HepG2 (cell line): Measurements from ENCODE around the gene RPH3AL. TPM values are rescaled to one million over a fixed set of nuclear protein-coding genes. Genes with fewer than 3 reads are reported as not detected.

Experiments used
- ATF7 ChIP-seq, 2 experiments: fragments of 450-650 bp in 1 of 2; sonication (generic) in 1 of 2; formaldehyde crosslinking in 1 of 2; IDR thresholded peaks; 2 replicates each; pipeline versions ENCODE4 v1.4.0 to v1.6.1; 2016 to 2020; ENCODE audit warnings: antibody characterized with exemption in 1 of 2, mild to moderate bottlenecking in 1 of 2, missing genetic modification reagents in 1 of 2
- BRD4 ChIP-seq: sonication (generic); formaldehyde crosslinking; IDR thresholded peaks from 2 replicates; pipeline ENCODE4 v1.4.0; 2020; ENCODE audit warnings: missing genetic modification reagents
- EEA1 ChIP-seq: sonication (generic); formaldehyde crosslinking; IDR thresholded peaks from 2 replicates; pipeline ENCODE4 v1.5.1; 2020; ENCODE audit warnings: mild to moderate bottlenecking, missing genetic modification reagents, borderline replicate concordance
- GABPA ChIP-seq, 2 experiments: IDR thresholded peaks; 2 replicates each; pipeline ENCODE4 v1.6.1; 2011 to 2016; ENCODE audit warnings: low read depth in 2 of 2, low read length in 1 of 2, missing biosample characterization in 1 of 2, missing genetic modification characterization in 1 of 2
- JDP2 ChIP-seq: sonication (generic); formaldehyde crosslinking; IDR thresholded peaks from 2 replicates; pipeline ENCODE4 v1.8.1; 2022; ENCODE audit warnings: missing genetic modification reagents, borderline replicate concordance
- MED8 ChIP-seq: sonication (generic); formaldehyde crosslinking; IDR thresholded peaks from 2 replicates; pipeline ENCODE4 v1.8.1; 2023; ENCODE audit warnings: mild to moderate bottlenecking, missing genetic modification reagents; ENCODE audit not compliant: insufficient replicate concordance
- NR2F1 ChIP-seq, 2 experiments: fragments of 450-650 bp in 1 of 2; formaldehyde crosslinking in 1 of 2; IDR thresholded peaks; 2 replicates each; pipeline versions ENCODE4 v1.5.0 to v1.6.1; 2016 to 2020; ENCODE audit warnings: mild to moderate bottlenecking in 1 of 2, missing compliant biosample characterization in 1 of 2, missing genetic modification reagents in 1 of 2, moderate library complexity in 1 of 2
- PHB2 ChIP-seq: fragments of 450-650 bp; IDR thresholded peaks from 2 replicates; pipeline ENCODE4 v1.6.1; 2018; ENCODE audit not compliant: partially characterized antibody
- ZFP82 ChIP-seq: sonication (generic); formaldehyde crosslinking; IDR thresholded peaks from 2 replicates; pipeline ENCODE4 v1.5.1; 2020; ENCODE audit warnings: mild to moderate bottlenecking, missing genetic modification reagents, borderline replicate concordance
- ZNF329 ChIP-seq: sonication (generic); formaldehyde crosslinking; IDR thresholded peaks from 2 replicates; pipeline ENCODE4 v1.9.0; 2021; ENCODE audit warnings: low read depth, mild to moderate bottlenecking, missing genetic modification reagents
- ZNF678 ChIP-seq: sonication (generic); formaldehyde crosslinking; IDR thresholded peaks from 2 replicates; pipeline ENCODE4 v1.4.0; 2020; ENCODE audit warnings: mild to moderate bottlenecking, missing genetic modification reagents
- ZNF768 ChIP-seq: sonication (generic); formaldehyde crosslinking; IDR thresholded peaks from 2 replicates; pipeline ENCODE4 v1.4.0; 2020; ENCODE audit warnings: missing genetic modification reagents
- ZNF841 ChIP-seq: sonication (generic); formaldehyde crosslinking; IDR thresholded peaks from 2 replicates; pipeline ENCODE4 v1.8.1; 2023; ENCODE audit warnings: missing genetic modification reagents, borderline replicate concordance
- ZNF878 ChIP-seq: sonication (generic); formaldehyde crosslinking; IDR thresholded peaks from 2 replicates; pipeline ENCODE4 v1.8.1; 2023; ENCODE audit warnings: mild to moderate bottlenecking, missing genetic modification reagents, moderate library complexity
- ZSCAN22 ChIP-seq: sonication (generic); formaldehyde crosslinking; IDR thresholded peaks from 2 replicates; pipeline ENCODE4 v1.4.0; 2020; ENCODE audit warnings: mild to moderate bottlenecking, missing genetic modification reagents
- polyA plus RNA-seq, 8 experiments: library from polyadenylated mRNA; depleted of rRNA in 3 of 8; stranded (reverse) in 7 of 8; unstranded in 1 of 8; fragments of >200 nt; fragmentation: Illumina TruSeq in 4 of 8; extraction: Trizol in 4 of 8; gene quantifications; 2 replicates each; pipeline versions ENCODE4 v1.2.1 to v1.2.3, GENCODE V29; 2011 to 2016; ENCODE audit warnings: low read depth in 4 of 8, missing spikeins in 1 of 8, mixed read lengths in 1 of 8; ENCODE audit not compliant: insufficient read depth in 1 of 8
- total RNA-seq, 5 experiments: library from RNA; depleted of rRNA; stranded (reverse); fragments of >200 nt; fragmentation: Illumina TruSeq; extraction: Trizol; gene quantifications; 2 replicates each; pipeline ENCODE4 v1.2.3, GENCODE V29; 2016; ENCODE audit warnings: low read depth in 1 of 5
- TF ChIP-seq, protein P1 (sequence below): sonication (generic); formaldehyde crosslinking; IDR thresholded peaks from 2 replicates; pipeline ENCODE4 v1.5.1; 2020; ENCODE audit warnings: missing genetic modification reagents, mild to moderate bottlenecking, borderline replicate concordance
- TF ChIP-seq, protein P2 (sequence below): sonication (generic); formaldehyde crosslinking; IDR thresholded peaks from 2 replicates; pipeline ENCODE4 v1.9.0; 2022; ENCODE audit warnings: missing genetic modification reagents, mild to moderate bottlenecking, borderline replicate concordance
- TF ChIP-seq, protein P3 (sequence below), 2 experiments: sonication (generic) in 1 of 2; formaldehyde crosslinking in 1 of 2; IDR thresholded peaks; 2 replicates each; pipeline versions ENCODE4 v1.4.0 to v1.6.1; 2016 to 2020; ENCODE audit warnings: borderline replicate concordance in 1 of 2, low read depth in 1 of 2, mild to moderate bottlenecking in 1 of 2, missing genetic modification reagents in 1 of 2
- TF ChIP-seq, protein P4 (sequence below): sonication (generic); formaldehyde crosslinking; IDR thresholded peaks from 2 replicates; pipeline ENCODE4 v1.5.0; 2020; ENCODE audit warnings: missing genetic modification reagents

Gene RPH3AL
- total and polyA plus RNA-seq, 2 of the 13 experiments (the other 11 are each of a cell fraction or from before 2014, with no cell fraction given): 7.8 to 16.4 TPM

DNA sequence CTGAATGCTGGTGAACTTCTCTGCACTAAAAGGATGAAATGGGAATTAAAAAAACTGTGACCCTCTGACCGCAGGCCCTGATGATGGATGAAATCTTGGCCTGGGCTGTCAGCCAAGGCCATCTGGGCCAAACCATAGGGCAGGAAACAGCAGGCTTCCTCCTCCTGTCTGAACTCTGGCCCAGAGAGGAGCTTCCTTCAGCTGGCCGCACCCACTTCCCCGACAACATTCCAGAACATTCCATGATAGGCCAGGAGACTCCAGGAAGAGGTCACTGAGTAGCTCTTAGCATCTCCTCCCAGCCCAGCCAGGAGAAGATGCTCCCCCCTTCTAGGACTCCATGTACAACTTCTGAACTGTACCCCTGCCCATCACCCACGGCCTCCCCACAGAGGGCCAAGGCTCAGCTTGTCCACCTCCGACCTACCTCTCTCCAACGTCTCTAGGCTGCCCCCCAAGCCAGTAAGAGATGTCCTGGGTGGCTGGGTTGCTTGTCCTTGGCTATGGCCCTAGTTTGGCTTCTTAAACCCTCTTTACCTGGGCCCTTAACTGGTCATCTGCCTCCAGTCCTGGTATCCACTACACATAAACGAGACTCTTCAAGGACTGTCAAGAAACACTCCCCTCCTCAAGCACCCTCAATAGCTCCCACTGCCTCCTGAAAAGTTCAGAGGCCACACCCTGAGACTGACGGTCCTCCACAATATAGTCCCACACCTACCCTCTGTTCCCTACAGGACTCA is 1.7 kb downstream of the RPH3AL start (continued):
- TF ChIP-seq NR2F1 (CRISPR knock-in tag; IDR thresholded peaks at IDR 0.05) (peak in 1 of 2 experiments; percentile 16; a peak in 1 of 4 replicates), ATF7 (IDR thresholded peaks at IDR 0.05) (no peak), ATF7 (CRISPR knock-in tag; IDR thresholded peaks at IDR 0.05) (no peak), ZNF841 (CRISPR knock-in tag) (no peak), MED8 (CRISPR knock-in tag) (no peak), ZNF878 (CRISPR knock-in tag) (0 out of 2 replicates have a peak, but pooled peaks have one; percentile 21), EEA1 (CRISPR knock-in tag) (no peak), ZFP82 (no peak), GABPA (IDR thresholded peaks at IDR 0.05; ENCODE audit: low read depth, low read length) (no peak), GABPA (CRISPR knock-in tag; IDR thresholded peaks at IDR 0.05; ENCODE audit: low read depth) (peak; percentile 63; the same call in 1 of the 2 replicates), ZNF768 (CRISPR knock-in tag) (no peak), PHB2 (no peak), ZNF678 (CRISPR knock-in tag) (no peak), JDP2 (CRISPR knock-in tag) (no peak), ZNF329 (CRISPR knock-in tag) (no peak), BRD4 (CRISPR knock-in tag) (no peak), ZSCAN22 (CRISPR knock-in tag) (no peak)
- TF ChIP-seq, protein P1, sequence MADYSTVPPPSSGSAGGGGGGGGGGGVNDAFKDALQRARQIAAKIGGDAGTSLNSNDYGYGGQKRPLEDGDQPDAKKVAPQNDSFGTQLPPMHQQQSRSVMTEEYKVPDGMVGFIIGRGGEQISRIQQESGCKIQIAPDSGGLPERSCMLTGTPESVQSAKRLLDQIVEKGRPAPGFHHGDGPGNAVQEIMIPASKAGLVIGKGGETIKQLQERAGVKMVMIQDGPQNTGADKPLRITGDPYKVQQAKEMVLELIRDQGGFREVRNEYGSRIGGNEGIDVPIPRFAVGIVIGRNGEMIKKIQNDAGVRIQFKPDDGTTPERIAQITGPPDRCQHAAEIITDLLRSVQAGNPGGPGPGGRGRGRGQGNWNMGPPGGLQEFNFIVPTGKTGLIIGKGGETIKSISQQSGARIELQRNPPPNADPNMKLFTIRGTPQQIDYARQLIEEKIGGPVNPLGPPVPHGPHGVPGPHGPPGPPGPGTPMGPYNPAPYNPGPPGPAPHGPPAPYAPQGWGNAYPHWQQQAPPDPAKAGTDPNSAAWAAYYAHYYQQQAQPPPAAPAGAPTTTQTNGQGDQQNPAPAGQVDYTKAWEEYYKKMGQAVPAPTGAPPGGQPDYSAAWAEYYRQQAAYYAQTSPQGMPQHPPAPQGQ: no peak
- TF ChIP-seq, protein P2, sequence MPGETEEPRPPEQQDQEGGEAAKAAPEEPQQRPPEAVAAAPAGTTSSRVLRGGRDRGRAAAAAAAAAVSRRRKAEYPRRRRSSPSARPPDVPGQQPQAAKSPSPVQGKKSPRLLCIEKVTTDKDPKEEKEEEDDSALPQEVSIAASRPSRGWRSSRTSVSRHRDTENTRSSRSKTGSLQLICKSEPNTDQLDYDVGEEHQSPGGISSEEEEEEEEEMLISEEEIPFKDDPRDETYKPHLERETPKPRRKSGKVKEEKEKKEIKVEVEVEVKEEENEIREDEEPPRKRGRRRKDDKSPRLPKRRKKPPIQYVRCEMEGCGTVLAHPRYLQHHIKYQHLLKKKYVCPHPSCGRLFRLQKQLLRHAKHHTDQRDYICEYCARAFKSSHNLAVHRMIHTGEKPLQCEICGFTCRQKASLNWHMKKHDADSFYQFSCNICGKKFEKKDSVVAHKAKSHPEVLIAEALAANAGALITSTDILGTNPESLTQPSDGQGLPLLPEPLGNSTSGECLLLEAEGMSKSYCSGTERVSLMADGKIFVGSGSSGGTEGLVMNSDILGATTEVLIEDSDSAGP (CRISPR knock-in tag): 0 out of 2 replicates have a peak, but pooled peaks have one; percentile 5
- TF ChIP-seq, protein P3, sequence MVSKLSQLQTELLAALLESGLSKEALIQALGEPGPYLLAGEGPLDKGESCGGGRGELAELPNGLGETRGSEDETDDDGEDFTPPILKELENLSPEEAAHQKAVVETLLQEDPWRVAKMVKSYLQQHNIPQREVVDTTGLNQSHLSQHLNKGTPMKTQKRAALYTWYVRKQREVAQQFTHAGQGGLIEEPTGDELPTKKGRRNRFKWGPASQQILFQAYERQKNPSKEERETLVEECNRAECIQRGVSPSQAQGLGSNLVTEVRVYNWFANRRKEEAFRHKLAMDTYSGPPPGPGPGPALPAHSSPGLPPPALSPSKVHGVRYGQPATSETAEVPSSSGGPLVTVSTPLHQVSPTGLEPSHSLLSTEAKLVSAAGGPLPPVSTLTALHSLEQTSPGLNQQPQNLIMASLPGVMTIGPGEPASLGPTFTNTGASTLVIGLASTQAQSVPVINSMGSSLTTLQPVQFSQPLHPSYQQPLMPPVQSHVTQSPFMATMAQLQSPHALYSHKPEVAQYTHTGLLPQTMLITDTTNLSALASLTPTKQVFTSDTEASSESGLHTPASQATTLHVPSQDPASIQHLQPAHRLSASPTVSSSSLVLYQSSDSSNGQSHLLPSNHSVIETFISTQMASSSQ (IDR thresholded peaks at IDR 0.05; ENCODE audit: low read depth): no peak
- TF ChIP-seq, protein P3 (CRISPR knock-in tag; IDR thresholded peaks at IDR 0.05; ENCODE audit: borderline replicate concordance): no peak
- TF ChIP-seq, protein P4, sequence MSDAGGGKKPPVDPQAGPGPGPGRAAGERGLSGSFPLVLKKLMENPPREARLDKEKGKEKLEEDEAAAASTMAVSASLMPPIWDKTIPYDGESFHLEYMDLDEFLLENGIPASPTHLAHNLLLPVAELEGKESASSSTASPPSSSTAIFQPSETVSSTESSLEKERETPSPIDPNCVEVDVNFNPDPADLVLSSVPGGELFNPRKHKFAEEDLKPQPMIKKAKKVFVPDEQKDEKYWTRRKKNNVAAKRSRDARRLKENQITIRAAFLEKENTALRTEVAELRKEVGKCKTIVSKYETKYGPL (CRISPR knock-in tag): no peak
